ENCODE results near the gene LPP.
"Not testable (repeated sequence)": the region's sequence is repeated elsewhere in the genome, so short reads cannot be mapped to it uniquely, and the experiment has no call there.

Gene LPP

GRCh38 chr3:188397766-188398705 lies 244.1 kb downstream of the LPP start:
- no peak for DNase-seq (ENCODE audit: low read depth, low spot score)

- DNase-seq (ENCODE audit: low read depth, low spot score): no peak
Measured at GRCh38 chr3:188400494-188401243, 246.7 kb downstream of the LPP start.

- no peak for DNase-seq (ENCODE audit: low read depth, low spot score)
Measured at GRCh38 chr3:188401244-188401993, 247.5 kb downstream of the LPP start.

GRCh38 chr3:188402229-188402628 lies 248.3 kb downstream of the LPP start:
- no peak for DNase-seq (ENCODE audit: low read depth, low spot score)

- no peak for DNase-seq (ENCODE audit: low read depth, low spot score)
Measured at GRCh38 chr3:188403404-188403803, 249.4 kb downstream of the LPP start.

GRCh38 chr3:188404124-188404523 lies 250.2 kb downstream of the LPP start:
- no peak for DNase-seq (ENCODE audit: low read depth, low spot score)

GRCh38 chr3:188404701-188405100 lies 250.7 kb downstream of the LPP start:
- no peak for DNase-seq (ENCODE audit: low read depth, low spot score)

- DNase-seq (ENCODE audit: low read depth, low spot score): no peak
Measured at GRCh38 chr3:188407158-188407880, 253.4 kb downstream of the LPP start.

- DNase-seq (ENCODE audit: low read depth, low spot score): no peak
Measured at GRCh38 chr3:188408831-188409230, 254.9 kb downstream of the LPP start.

- no peak for DNase-seq (ENCODE audit: low read depth, low spot score)
Measured at GRCh38 chr3:188411750-188412149, 257.8 kb downstream of the LPP start.

GRCh38 chr3:188415196-188415595 lies 261.2 kb downstream of the LPP start:
- no peak for DNase-seq (ENCODE audit: low read depth, low spot score)

- DNase-seq (ENCODE audit: low read depth, low spot score): no peak
Measured at GRCh38 chr3:188416041-188416440, 262.1 kb downstream of the LPP start.

GRCh38 chr3:188417271-188417696 lies 263.3 kb downstream of the LPP start:
- no peak for DNase-seq (ENCODE audit: low read depth, low spot score)

GRCh38 chr3:188417766-188418165 lies 263.8 kb downstream of the LPP start:
- DNase-seq (ENCODE audit: low read depth, low spot score): no peak

GRCh38 chr3:188421151-188421821 lies 267.3 kb downstream of the LPP start:
- DNase-seq (ENCODE audit: low read depth, low spot score): peak; percentile 58

- DNase-seq (ENCODE audit: low read depth, low spot score): peak; percentile 47
Measured at GRCh38 chr3:188421836-188422540, 268.0 kb downstream of the LPP start.

- not testable (repeated sequence) for DNase-seq (ENCODE audit: low read depth, low spot score)
Measured at GRCh38 chr3:188427981-188428380, 274.0 kb downstream of the LPP start.

GRCh38 chr3:188431040-188431439 lies 277.1 kb downstream of the LPP start:
- no peak for DNase-seq (ENCODE audit: low read depth, low spot score)

GRCh38 chr3:188431553-188431952 lies 277.6 kb downstream of the LPP start:
- no peak for DNase-seq (ENCODE audit: low read depth, low spot score)
